HCT116 (cell line): ENCODE results near the gene APBA2. TPM values are rescaled to one million over a fixed set of nuclear protein-coding genes. Genes with fewer than 3 reads are reported as not detected.

Source experiments
- ATAC-seq: fragments of 200-7000 bp; cut with Tn5 transposase; 2 replicates; pipeline ENCODE4 v1.9.1; 2020; ENCODE audit warnings: mild to moderate bottlenecking, moderate library complexity
- BruUV-seq: library from RNA; stranded (reverse); fragments of 400-500 nt; replicated peaks from 2 replicates; lab custom pipeline; 2021; lab: Mats Ljungman, UMichigan
- CTCF ChIA-PET: fragments of 300-600 bp; sonication (Branson Sonifier 250); formaldehyde crosslinking; loops from one replicate; lab custom pipeline; 2021; ENCODE audit warnings: antibody characterized with exemption; lab: Charles Lee
- POLR2A ChIA-PET: fragments of 300-600, 350-600 bp; sonication (Branson Sonifier 250); formaldehyde crosslinking; loops from one replicate; lab custom pipeline; 2021; ENCODE audit warnings: antibody characterized with exemption; lab: Charles Lee
- RAD21 ChIA-PET, 2 experiments: fragments of 300-600 bp; sonication (Branson Sonifier 250); formaldehyde crosslinking; loops; one replicate each; lab custom pipeline; 2023; ENCODE audit warnings: low total read pairs in 2 of 2; ENCODE audit not compliant: uncharacterized antibody in 2 of 2, unreplicated experiment in 2 of 2, low non-redundant PET in 1 of 2; lab: Charles Lee
- DNase-seq: peaks from one replicate; pipeline ENCODE4 v3.0.0-alpha.2; 2010; ENCODE audit warnings: low read depth, low spot score
- H2AFZ ChIP-seq: fragments of 200-600 bp; shearing (Covaris generic), sonication (generic); 2 replicates; pipeline ENCODE4 v1.6.1; 2017; ENCODE audit warnings: low read depth, mixed run types, mixed read lengths, antibody characterized with exemption, low read length; ENCODE audit not compliant: poor library complexity, severe bottlenecking
- H3K27ac ChIP-seq: 2 replicates; pipeline ENCODE4 v1.5.1; 2012; ENCODE audit warnings: low read depth, low read length
- H3K27me3 ChIP-seq: fragments of 200-600 bp; sonication (generic); 2 replicates; pipeline ENCODE4 v1.6.1; 2016; ENCODE audit warnings: mixed run types, low read length, mixed read lengths; ENCODE audit not compliant: insufficient read depth
- H3K36me3 ChIP-seq, 2 experiments: fragments of 200-500 bp in 1 of 2; fragments of 200-600 bp in 1 of 2; sonication (Bioruptor generic) in 1 of 2; sonication (generic) in 1 of 2; 2 replicates each; pipeline versions ENCODE4 v1.5.1 to v1.6.1; 2014 to 2016; ENCODE audit warnings: low read length in 2 of 2, inconsistent platforms in 1 of 2, mixed read lengths in 1 of 2, mixed run types in 1 of 2; ENCODE audit not compliant: insufficient read depth in 2 of 2, control insufficient read depth in 1 of 2
- H3K4me1 ChIP-seq, 2 experiments: fragments of 200-600 bp in 1 of 2; sonication (generic) in 1 of 2; 2 replicates each; pipeline versions ENCODE4 v1.5.1 to v1.6.1; 2012 to 2017; ENCODE audit warnings: low read length in 2 of 2, inconsistent platforms in 1 of 2, mild to moderate bottlenecking in 1 of 2, mixed read lengths in 1 of 2, mixed run types in 1 of 2, moderate library complexity in 1 of 2; ENCODE audit not compliant: insufficient read depth in 2 of 2, control insufficient read depth in 1 of 2
- H3K4me2 ChIP-seq: fragments of 200-600 bp; sonication (generic); 2 replicates; pipeline ENCODE4 v1.6.1; 2017; ENCODE audit warnings: mixed run types, low read length, mixed read lengths
- H3K4me3 ChIP-seq, 2 experiments: fragments of 200-600 bp in 1 of 2; sonication (generic) in 1 of 2; replicated peaks in 1 of 2; 2 replicates each; pipeline ENCODE4 v1.5.1; 2011 to 2016; ENCODE audit warnings: low read length in 2 of 2, control low read depth in 1 of 2, low read depth in 1 of 2, mild to moderate bottlenecking in 1 of 2, mixed read lengths in 1 of 2, mixed run types in 1 of 2
- H3K79me2 ChIP-seq: fragments of 200-600 bp; sonication (generic); 2 replicates; pipeline ENCODE4 v1.6.1; 2017; ENCODE audit warnings: mild to moderate bottlenecking, mixed run types, low read length, moderate library complexity, mixed read lengths; ENCODE audit not compliant: insufficient read depth
- H3K9ac ChIP-seq: fragments of 200-600 bp; sonication (generic); 2 replicates; pipeline ENCODE4 v1.6.1; 2016; ENCODE audit warnings: low read length, mixed read lengths
- H3K9me2 ChIP-seq: fragments of 200-600 bp; sonication (generic), shearing (Covaris generic); 2 replicates; pipeline ENCODE4 v1.6.1; 2017; ENCODE audit warnings: mixed run types, mild to moderate bottlenecking, moderate library complexity; ENCODE audit not compliant: insufficient read depth
- H3K9me3 ChIP-seq, 2 experiments: fragments of 200-500 bp in 1 of 2; fragments of 200-600 bp in 1 of 2; sonication (Bioruptor generic) in 1 of 2; sonication (generic) in 1 of 2; 2 replicates each; pipeline ENCODE4 v1.6.1; 2014 to 2017; ENCODE audit warnings: low read length in 2 of 2, mixed read lengths in 2 of 2, inconsistent platforms in 1 of 2, low read depth in 1 of 2, mild to moderate bottlenecking in 1 of 2, mixed run types in 1 of 2, moderate library complexity in 1 of 2; ENCODE audit not compliant: control insufficient read depth in 1 of 2, insufficient read depth in 1 of 2
- H4K20me1 ChIP-seq: fragments of 200-600 bp; sonication (generic), shearing (Covaris generic); 2 replicates; pipeline ENCODE4 v1.6.1; 2017; ENCODE audit warnings: mixed run types, mild to moderate bottlenecking, moderate library complexity; ENCODE audit not compliant: insufficient read depth
- CEBPB ChIP-seq: IDR thresholded peaks from 2 replicates; pipeline ENCODE4 v1.6.1; 2012; ENCODE audit warnings: low read depth
- SP1 ChIP-seq: IDR thresholded peaks from 2 replicates; pipeline ENCODE4 v1.6.1; 2012; ENCODE audit warnings: low read depth
- SRF ChIP-seq: IDR thresholded peaks from 2 replicates; pipeline ENCODE4 v1.6.1; 2012; ENCODE audit warnings: low read depth
- intact Hi-C: fragments of 100-400 bp; cut with micrococcal nuclease; formaldehyde crosslinking; loops from 2 replicates; pipeline ENCODE4 v1.10.0; 2022
- total RNA-seq: library from RNA; stranded (reverse); gene quantifications from one replicate; pipeline ENCODE4 v1.2.1, GENCODE V29; 2021; ENCODE audit not compliant: unreplicated experiment
- TF ChIP-seq, protein P1 (sequence below): IDR thresholded peaks from 2 replicates; pipeline ENCODE4 v1.6.1; 2012
- TF ChIP-seq, protein P2 (sequence below), 3 experiments: fragments of 200-600 bp in 1 of 3; sonication (generic) in 1 of 3; IDR thresholded peaks in 2 of 3; conservative IDR thresholded peaks in 1 of 3; 2 replicates each; pipeline ENCODE4 v1.5.1; 2012 to 2017; ENCODE audit warnings: low read depth in 2 of 3, low read length in 2 of 3, antibody characterized with exemption in 1 of 3, borderline replicate concordance in 1 of 3, control low read depth in 1 of 3, mild to moderate bottlenecking in 1 of 3, mixed read lengths in 1 of 3, mixed run types in 1 of 3, moderate library complexity in 1 of 3; ENCODE audit not compliant: insufficient read depth in 1 of 3

Gene APBA2
- total RNA-seq, 1 experiment from 2014 or later = 0.47 TPM

DNA sequence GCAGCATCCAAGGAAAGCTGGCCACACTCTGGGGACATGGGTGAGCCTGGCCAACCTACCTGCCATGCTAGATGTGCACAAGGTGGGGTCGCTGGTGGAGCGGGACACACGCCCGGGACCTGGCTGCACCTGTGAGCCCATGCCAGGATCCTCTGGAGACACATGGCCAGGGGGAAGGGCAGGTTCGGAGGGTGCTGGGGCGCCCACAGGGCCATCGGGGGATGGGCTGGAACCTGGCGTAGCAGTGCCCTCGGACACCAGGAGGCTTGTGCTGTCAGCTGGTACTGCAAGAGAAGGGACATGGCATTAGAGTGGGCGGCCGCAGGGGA, 240.4 kb downstream of the APBA2 start (continued):
- TF ChIP-seq SP1 (no peak), CEBPB (no peak)
- TF ChIP-seq, protein P1, sequence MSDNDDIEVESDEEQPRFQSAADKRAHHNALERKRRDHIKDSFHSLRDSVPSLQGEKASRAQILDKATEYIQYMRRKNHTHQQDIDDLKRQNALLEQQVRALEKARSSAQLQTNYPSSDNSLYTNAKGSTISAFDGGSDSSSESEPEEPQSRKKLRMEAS = no peak

DNA sequence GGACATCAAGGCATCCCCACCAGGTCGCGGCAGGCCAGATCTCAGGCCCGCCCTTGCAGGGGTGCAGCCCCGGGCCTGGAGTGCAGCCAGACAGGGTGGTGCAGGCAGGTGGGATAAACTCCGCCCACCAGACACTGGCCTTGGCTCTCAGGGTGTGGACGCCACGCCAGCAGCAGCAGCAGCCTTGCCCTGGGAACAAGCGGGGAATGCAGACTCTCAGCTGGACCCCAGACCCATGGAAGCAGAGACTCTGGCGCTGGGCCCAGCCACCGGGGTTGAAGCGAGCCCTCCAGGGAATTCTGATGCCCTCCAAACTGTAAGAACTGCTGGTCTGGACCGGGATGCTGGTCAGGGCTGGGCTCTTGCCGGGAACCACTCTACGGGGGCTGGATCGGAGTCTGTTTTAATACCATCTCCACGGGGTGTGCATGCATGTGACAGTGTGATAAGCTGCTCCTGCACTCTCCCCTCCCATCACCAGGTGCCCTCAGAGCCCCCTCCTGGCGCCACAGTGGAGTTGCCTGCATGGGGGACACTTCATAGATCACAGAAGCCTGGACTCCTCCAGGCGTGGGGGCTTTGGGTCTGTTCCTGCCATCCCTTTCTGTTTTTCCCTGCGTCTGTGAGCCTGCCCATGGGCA, 241.2 kb downstream of the APBA2 start:
- BruUV-seq = no TSS peak
- POLR2A ChIA-PET = no interaction called here
- ATAC-seq (peak; percentile 36; the same call in 1 of the 2 replicates), DNase-seq (no peak)
- Histone ChIP-seq H3K4me1 (peaks cover 18 to 26% of the 10 kb centered on the region in 2 experiments), H3K27me3 (peaks cover 28% of the 10 kb centered on the region), H3K4me2 (no peak overlapping the region), H3K79me2 (no peaks in the 10 kb centered on the region), H3K4me3 (no peak overlapping the region), H3K9ac (no peak overlapping the region), H3K27ac (no peak overlapping the region), H2AFZ (no peak overlapping the region), H4K20me1 (no peaks in the 10 kb centered on the region), H3K36me3 (no peaks in the 10 kb centered on the region), H3K9me2 (no peaks in the 10 kb centered on the region), H3K9me3 (no peaks in the 10 kb centered on the region)
- CTCF ChIA-PET = interaction anchor here (3.9 kb wide), 1 partner anchor 13 kb away, joined by 19 read pairs; no protein-coding TSS in a partner anchor
- TF ChIP-seq, protein P2, sequence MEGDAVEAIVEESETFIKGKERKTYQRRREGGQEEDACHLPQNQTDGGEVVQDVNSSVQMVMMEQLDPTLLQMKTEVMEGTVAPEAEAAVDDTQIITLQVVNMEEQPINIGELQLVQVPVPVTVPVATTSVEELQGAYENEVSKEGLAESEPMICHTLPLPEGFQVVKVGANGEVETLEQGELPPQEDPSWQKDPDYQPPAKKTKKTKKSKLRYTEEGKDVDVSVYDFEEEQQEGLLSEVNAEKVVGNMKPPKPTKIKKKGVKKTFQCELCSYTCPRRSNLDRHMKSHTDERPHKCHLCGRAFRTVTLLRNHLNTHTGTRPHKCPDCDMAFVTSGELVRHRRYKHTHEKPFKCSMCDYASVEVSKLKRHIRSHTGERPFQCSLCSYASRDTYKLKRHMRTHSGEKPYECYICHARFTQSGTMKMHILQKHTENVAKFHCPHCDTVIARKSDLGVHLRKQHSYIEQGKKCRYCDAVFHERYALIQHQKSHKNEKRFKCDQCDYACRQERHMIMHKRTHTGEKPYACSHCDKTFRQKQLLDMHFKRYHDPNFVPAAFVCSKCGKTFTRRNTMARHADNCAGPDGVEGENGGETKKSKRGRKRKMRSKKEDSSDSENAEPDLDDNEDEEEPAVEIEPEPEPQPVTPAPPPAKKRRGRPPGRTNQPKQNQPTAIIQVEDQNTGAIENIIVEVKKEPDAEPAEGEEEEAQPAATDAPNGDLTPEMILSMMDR (IDR thresholded peaks at IDR 0.05 in 2 of 3, conservative IDR thresholded peaks at IDR 0.05 in 1 of 3; ENCODE audit: borderline replicate concordance in 1 of 3, insufficient read depth in 1 of 3, low read depth in 2 of 3, low read length in 2 of 3) = peak in 2 of 3 experiments; percentile 25 to 29; a peak in 2 of 6 replicates
- TF ChIP-seq SRF = no peak
- intact Hi-C loops = no loop called here
- RAD21 ChIA-PET = no interaction called here
